Measurements from ENCODE around the gene SIRT6.
"Not testable (repeated sequence)": the region's sequence is repeated elsewhere in the genome, so short reads cannot be mapped to it uniquely, and the experiment has no call there.

The SIRT6 gene

GRCh38 chr19:4182084-4182810 is at the start of gene SIRT6, which contains the start of gene ANKRD24:
Gene SIRT6 (minus strand): TSS chr19:4182563. CDS start chr19:4182539, 24 bp downstream.
Gene ANKRD24 (plus strand): TSS chr19:4182689. CDS start chr19:4186426, 3,737 bp downstream.
- peak within 1 kb of the TSS; percentile 91 for H3K4me3 ChIP-seq (ENCODE audit: control insufficient read depth, low read depth, low read length)
- TF ChIP-seq CTCF (conservative IDR thresholded peaks at IDR 0.05; ENCODE audit: control insufficient read depth, insufficient read depth, low read depth, low read length), result no peak
- peak; percentile 91 for DNase-seq (ENCODE audit: low read depth)

- H3K4me3 ChIP-seq (ENCODE audit: control insufficient read depth, low read depth, low read length); DNase-seq (ENCODE audit: low read depth): not testable (repeated sequence)
These were observed 49.8 kb upstream of the SIRT6 start for GRCh38 chr19:4232139-4232538.

- DNase-seq (ENCODE audit: low read depth); H3K4me3 ChIP-seq (ENCODE audit: control insufficient read depth, low read depth, low read length): not testable (repeated sequence)
These were observed 49.2 kb upstream of the SIRT6 start for GRCh38 chr19:4231521-4231920.

GRCh38 chr19:4230237-4230636 is 47.9 kb upstream of the SIRT6 start:
- DNase-seq (ENCODE audit: low read depth); H3K4me3 ChIP-seq (ENCODE audit: control insufficient read depth, low read depth, low read length): not testable (repeated sequence)

- H3K4me3 ChIP-seq (ENCODE audit: control insufficient read depth, low read depth, low read length), result no peak within 1 kb of the TSS
- peak; percentile 24 for DNase-seq (ENCODE audit: low read depth)
- TF ChIP-seq CTCF (conservative IDR thresholded peaks at IDR 0.05; ENCODE audit: control insufficient read depth, insufficient read depth, low read depth, low read length), result no peak
These were observed 47.0 kb upstream of the SIRT6 start, which contains the start of gene EBI3 for GRCh38 chr19:4229179-4229931. Gene EBI3 (plus strand): TSS chr19:4229523. CDS start chr19:4229551, 28 bp downstream.

- DNase-seq (ENCODE audit: low read depth), result no peak
- H3K4me3 ChIP-seq (ENCODE audit: control insufficient read depth, low read depth, low read length), result no peak overlapping the region
- TF ChIP-seq CTCF (conservative IDR thresholded peaks at IDR 0.05; ENCODE audit: control insufficient read depth, insufficient read depth, low read depth, low read length), result no peak
These were observed 46.4 kb upstream of the SIRT6 start for GRCh38 chr19:4228765-4229178.

GRCh38 chr19:4227771-4228170 is 45.4 kb upstream of the SIRT6 start:
- no peak for DNase-seq (ENCODE audit: low read depth)
- H3K4me3 ChIP-seq (ENCODE audit: control insufficient read depth, low read depth, low read length), result no peak overlapping the region
- TF ChIP-seq CTCF (conservative IDR thresholded peaks at IDR 0.05; ENCODE audit: control insufficient read depth, insufficient read depth, low read depth, low read length), result no peak

GRCh38 chr19:4225885-4226284 is 43.5 kb upstream of the SIRT6 start:
- no peak for DNase-seq (ENCODE audit: low read depth)
- TF ChIP-seq CTCF (conservative IDR thresholded peaks at IDR 0.05; ENCODE audit: control insufficient read depth, insufficient read depth, low read depth, low read length), result no peak
- H3K4me3 ChIP-seq (ENCODE audit: control insufficient read depth, low read depth, low read length), result no peak overlapping the region
